ENCODE results near the gene ASTN2.

GRCh38 chr9:117374076-117374725 is 40.7 kb downstream of the ASTN2 start:
- no peak for TF ChIP-seq POLR2AphosphoS5 (IDR thresholded peaks at IDR 0.05)
- no peak for TF ChIP-seq CTCF (IDR thresholded peaks at IDR 0.05 in 8 of 11, conservative IDR thresholded peaks at IDR 0.05 in 3 of 11)

Measured in spleen (tissue), 7 donors.